NCI-H226 (cell line): Measurements from ENCODE around the gene ADARB1.

Experiments
- DNase-seq: peaks from one replicate; pipeline ENCODE4 v3.0.0-alpha.2; 2015

The ADARB1 gene

DNA sequence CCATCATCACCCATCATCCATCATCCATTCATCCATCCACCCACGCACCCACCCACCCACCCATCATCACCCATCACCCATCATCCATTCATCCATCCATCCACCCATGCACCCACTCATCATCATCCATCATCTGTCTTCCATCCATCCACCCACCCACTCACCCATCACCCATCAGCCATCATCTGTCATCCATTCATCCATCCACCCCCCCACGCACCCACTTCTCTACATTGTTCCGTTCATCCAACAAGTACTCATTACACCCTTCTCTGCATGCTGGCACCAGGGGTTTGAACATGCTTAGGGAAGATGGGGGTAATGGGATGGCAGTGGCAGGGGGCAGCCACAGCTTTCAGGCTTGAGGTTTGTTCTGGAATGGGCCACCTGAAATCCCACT is 82.1 kb downstream of the ADARB1 start:
- no peak for DNase-seq

DNA sequence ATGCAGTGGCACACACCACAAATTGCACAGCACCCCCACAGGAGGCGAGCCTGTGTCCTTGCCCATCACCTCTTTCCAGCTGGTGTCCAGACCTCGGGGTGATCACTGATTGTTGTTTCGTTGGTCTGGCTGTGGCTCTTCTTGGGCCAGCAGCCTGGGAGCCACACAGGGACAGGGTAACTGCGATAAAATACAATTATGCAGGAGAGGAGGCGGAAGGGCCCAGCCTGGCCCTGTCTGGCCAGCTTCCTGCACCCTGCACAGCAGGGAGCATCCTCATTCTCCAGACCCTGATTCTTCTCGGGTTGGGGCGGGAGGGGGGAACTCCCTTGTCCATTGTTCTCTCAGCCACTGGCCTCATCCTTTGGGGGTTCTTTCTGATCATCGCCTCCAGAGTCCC is 83.6 kb downstream of the ADARB1 start:
- no peak for DNase-seq

DNA sequence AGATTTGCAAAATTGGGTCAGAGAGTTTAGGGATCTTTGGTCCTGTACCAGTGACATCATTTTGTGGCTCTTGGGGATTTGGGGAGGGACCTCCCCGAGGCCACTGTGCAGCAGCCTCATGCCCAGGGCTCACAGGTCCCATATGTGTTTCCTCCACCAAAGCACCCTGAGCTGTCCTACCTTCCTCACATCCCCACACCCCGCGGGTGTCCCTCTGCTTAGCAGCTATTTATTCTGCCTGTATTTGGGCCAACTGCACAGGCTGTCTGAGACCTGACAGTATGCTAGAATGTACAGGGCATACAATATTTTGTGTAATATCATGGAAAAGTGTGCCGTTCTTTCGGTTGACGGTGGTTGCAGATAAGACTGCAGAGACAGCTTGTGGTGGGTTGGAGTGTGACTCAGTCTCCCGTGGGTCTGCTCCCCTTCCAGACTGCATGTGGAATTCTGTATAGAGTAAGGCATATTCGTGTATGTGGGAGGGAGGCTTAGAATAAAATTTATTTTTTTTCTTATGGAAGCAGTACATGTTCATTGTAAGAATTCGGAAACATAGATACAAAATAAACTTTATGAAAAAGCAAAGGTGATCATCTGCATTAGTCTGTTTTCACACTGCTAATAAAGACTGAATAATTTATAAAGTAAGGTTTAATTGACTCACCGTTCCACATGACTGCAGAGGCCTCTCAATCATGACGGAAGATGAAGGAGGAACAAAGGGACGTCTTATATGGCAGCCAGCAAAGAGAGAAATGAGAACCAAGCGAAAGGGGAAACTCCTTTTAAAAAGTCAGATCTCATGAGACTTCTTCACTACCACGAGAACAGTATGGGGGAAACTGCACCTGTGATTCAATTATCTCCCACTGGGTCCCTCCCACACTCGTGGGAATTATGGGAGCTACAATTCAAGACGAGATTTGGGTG is 84.4 kb downstream of the ADARB1 start:
- DNase-seq = no peak

GRCh38 chr21:45160198-45160597 is 85.8 kb downstream of the ADARB1 start:
- no peak for DNase-seq

DNA sequence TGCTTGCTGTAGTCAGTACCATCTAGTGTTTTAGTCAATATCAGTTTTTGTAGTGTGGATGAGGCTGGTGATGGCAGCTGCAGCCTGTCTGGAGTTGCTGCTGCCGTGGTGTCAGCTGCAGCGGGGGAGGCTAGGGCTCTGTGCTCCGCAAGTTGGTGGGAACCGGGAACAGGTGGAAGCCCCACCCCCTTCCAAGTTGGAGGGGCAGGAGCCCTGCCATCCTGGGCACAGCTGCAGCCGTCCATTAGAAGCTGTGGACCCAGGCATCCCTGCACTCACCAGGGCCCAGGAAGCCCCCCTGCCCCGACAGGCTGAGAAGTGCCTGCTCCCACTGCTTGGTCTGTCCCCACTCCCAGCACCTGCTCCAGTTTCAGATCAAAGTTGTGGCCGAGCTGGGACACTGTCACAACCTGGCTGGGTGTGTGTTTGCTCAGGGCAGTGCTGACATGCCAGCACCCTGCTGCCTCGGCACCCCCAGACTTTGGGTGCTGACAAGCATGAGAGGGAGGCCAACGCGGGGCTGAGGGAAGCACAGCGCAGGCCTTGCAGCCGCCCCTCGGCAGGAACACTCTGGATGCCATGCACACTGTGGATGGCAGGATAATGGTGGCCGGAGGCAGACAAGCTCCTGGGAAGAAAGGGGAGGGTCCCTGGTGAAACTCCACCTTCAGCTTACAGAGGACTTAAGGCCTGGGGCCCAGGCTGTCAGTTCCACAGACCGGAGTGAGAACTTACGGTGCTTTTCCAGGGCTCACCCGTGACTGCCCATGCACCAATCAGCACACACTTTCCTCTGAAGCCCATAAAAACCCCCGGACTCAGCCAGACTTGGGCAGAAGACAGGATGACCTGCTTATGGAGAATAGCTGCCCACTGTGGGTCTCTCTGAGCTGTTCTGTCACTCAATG is 86.9 kb downstream of the ADARB1 start:
- no peak for DNase-seq

GRCh38 chr21:45162115-45162514 is 87.7 kb downstream of the ADARB1 start:
- DNase-seq = no peak

GRCh38 chr21:45162809-45163208 is 88.4 kb downstream of the ADARB1 start:
- DNase-seq = no peak

- DNase-seq = no peak
Measured at GRCh38 chr21:45163413-45164123, 89.2 kb downstream of the ADARB1 start.

GRCh38 chr21:45164124-45164511 is 89.7 kb downstream of the ADARB1 start:
- DNase-seq = no peak

DNA sequence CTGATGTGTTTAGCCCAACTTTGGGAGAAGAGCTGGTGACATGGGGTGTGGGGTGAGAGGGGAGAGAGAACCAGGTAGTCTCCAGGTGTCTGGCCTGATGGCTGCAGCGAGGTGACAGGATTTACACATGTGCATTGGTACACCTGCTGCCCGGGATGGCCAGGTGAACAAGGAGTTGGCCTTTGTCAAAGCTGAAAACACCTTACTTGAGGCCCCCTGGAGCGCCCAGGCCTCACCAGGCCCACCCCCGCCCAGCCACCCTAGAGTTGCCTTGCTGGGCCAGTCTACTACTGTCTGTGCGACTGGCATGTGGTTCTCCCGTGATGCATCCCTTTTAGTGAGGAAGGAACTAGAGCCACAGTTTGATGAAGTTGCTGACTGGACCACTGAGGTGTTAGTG is 90.5 kb downstream of the ADARB1 start:
- no peak for DNase-seq

DNA sequence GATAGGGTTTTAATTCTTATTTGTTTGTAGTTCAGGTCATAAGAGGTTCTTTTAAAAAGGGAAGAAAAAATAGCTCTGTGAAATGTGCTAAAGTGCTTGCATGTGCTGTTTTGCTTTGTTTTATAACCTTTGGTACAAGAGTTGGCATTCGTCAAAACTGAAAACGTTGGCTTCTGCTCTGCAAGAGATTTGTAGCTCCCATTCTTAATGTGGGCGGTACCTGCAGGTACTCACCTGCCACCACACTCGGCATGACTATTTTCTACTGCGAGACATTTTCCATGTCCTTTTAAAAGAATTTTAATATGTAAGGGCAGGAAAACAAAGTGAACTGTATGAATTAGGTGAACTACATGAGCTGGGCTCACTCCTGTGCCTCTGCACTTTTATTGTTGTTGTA is 92.6 kb downstream of the ADARB1 start:
- DNase-seq = no peak

DNA sequence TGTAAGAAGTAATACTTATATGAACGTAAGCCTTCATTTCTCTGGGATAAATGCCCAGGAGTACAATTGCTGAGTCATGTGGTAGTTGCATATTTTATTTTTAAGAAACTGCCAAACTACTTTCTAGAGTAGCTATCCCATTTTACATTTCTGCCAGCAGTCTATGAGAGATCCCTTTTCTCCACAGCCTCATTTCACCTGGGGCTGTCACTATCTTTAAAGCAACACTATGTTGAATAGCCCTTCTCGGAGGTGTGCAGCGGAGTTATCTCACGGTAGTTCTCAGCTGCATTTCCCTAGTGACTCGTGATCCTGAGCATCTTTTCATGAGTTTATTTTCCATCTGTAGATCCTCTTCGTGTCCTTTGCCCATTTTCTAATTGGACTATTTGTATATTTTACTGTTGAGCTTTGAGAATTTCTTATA is 93.4 kb downstream of the ADARB1 start:
- DNase-seq = no peak

- no peak for DNase-seq
Measured at GRCh38 chr21:45168522-45168921, 94.1 kb downstream of the ADARB1 start.

- no peak for DNase-seq
Measured at GRCh38 chr21:45169001-45169400, 94.6 kb downstream of the ADARB1 start.

DNA sequence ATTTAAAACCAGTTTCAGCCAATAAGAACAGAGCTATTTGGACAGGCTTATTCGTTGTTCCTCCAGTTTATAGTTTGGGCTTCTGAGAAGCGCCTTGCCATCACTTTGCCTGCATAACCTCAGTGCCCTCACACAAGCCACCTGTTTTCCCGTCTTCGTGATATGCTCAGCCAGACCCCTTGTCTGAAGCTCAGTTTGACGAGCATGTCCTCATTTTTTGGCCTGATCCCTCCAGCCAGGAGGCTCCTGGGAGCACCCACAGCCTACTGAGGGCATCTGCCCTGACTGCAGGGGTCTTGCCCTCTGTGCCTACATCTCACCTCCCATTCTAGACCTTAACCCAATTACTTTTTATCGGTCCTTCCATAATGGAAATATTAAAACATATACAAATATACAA is 95.3 kb downstream of the ADARB1 start:
- DNase-seq = no peak

DNA sequence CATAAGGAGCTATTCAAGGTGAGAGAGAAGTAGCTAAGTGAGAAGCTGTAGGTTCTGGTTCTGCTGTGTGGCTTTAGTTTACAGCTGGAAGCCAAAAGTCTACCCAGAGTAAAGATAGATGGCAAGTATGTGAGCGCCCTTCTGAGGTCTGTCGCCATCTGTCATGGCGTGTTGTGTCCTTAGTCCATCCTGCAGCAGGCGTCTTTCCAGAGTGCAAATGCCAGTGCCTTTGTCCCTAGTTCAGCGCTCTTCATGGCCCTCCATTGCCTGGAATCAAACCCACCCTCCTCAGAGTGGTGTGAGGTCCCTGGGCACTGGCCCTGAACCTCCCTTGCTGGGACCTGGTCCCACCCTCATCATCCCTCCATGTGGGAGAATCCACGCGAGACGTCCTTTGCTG is 96.6 kb downstream of the ADARB1 start:
- DNase-seq = no peak

DNA sequence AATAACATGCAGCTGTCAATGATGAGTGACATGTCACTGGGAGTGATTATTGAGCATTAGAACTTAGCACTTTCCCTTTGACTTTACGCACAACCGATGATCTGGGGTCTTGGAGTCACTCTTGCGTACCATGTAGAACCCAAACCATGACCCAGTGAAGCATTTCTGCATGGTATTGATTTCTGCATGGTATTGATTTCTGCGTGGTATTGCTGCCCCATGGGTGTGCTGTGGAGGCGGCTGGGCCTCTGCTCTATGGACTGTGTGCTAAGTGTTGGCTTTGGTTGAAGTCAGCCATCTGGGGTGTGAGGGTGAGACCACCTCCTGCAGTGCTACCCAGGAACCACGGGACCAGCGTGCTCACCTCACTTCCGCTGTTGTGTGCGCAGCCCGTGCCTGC is 98.0 kb downstream of the ADARB1 start:
- DNase-seq = no peak

- DNase-seq = no peak
Measured at GRCh38 chr21:45175326-45176095, 101.1 kb downstream of the ADARB1 start.

GRCh38 chr21:45176141-45176540 is 101.8 kb downstream of the ADARB1 start:
- no peak for DNase-seq

GRCh38 chr21:45177039-45177438 is 102.7 kb downstream of the ADARB1 start:
- no peak for DNase-seq

- no peak for DNase-seq
Measured at GRCh38 chr21:45178070-45178608, 103.8 kb downstream of the ADARB1 start.

GRCh38 chr21:45178971-45179370 is 104.6 kb downstream of the ADARB1 start:
- DNase-seq = no peak
